Measurements from ENCODE around the gene SPAG17. TPM values are rescaled to one million over a fixed set of nuclear protein-coding genes. Genes with fewer than 3 reads are reported as not detected.

Gene SPAG17
- total RNA-seq, 1 experiment from 2014 or later: 0.36 TPM

DNA sequence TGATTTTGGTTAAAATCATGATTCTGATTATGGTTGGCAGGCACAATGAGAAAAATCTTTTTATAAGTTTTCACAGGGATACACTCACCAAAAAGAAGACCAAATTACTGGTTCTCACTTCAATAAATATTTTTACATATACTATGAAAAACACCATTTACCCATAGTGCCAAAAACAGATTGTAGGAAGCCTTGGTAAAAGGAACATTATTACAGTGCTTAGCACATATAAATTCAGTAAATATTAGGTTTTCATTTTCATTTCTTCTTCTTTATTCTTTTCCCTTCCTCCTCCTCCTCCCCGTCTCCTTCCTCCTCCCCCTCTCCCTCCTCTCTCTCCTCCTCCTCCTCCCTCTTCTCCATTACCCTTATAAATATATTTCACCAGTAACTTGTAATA, 15.8 kb upstream of the SPAG17 start:
- Histone ChIP-seq H3K4me1 (ENCODE audit: control insufficient read depth, insufficient read depth, low read length) (no peaks in the 10 kb centered on the region), H3K36me3 (ENCODE audit: control insufficient read depth, insufficient read depth, low read length) (no peaks in the 10 kb centered on the region), H3K4me3 (ENCODE audit: low read depth in 2 of 2, low read length in 2 of 2) (no peak overlapping the region), H3K27ac (ENCODE audit: low read length) (no peak overlapping the region), H3K9me3 (ENCODE audit: control insufficient read depth, insufficient read depth, low read depth, low read length) (no peaks in the 10 kb centered on the region), H3K27me3 (ENCODE audit: control insufficient read depth, insufficient read depth, low read length) (no peaks in the 10 kb centered on the region)
- CTCF ChIA-PET: no interaction called here
- in situ Hi-C loops (cut with HindIII; ENCODE audit: low pct_unique_long_range_greater_than_20kb, low sequenced_read_pairs) (no loop called here), intact Hi-C loops (cut with micrococcal nuclease; ENCODE audit: unreplicated experiment) (no loop called here)
- TF ChIP-seq, protein P1, sequence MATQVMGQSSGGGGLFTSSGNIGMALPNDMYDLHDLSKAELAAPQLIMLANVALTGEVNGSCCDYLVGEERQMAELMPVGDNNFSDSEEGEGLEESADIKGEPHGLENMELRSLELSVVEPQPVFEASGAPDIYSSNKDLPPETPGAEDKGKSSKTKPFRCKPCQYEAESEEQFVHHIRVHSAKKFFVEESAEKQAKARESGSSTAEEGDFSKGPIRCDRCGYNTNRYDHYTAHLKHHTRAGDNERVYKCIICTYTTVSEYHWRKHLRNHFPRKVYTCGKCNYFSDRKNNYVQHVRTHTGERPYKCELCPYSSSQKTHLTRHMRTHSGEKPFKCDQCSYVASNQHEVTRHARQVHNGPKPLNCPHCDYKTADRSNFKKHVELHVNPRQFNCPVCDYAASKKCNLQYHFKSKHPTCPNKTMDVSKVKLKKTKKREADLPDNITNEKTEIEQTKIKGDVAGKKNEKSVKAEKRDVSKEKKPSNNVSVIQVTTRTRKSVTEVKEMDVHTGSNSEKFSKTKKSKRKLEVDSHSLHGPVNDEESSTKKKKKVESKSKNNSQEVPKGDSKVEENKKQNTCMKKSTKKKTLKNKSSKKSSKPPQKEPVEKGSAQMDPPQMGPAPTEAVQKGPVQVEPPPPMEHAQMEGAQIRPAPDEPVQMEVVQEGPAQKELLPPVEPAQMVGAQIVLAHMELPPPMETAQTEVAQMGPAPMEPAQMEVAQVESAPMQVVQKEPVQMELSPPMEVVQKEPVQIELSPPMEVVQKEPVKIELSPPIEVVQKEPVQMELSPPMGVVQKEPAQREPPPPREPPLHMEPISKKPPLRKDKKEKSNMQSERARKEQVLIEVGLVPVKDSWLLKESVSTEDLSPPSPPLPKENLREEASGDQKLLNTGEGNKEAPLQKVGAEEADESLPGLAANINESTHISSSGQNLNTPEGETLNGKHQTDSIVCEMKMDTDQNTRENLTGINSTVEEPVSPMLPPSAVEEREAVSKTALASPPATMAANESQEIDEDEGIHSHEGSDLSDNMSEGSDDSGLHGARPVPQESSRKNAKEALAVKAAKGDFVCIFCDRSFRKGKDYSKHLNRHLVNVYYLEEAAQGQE (IDR thresholded peaks at IDR 0.05; ENCODE audit: insufficient read depth in 1 of 2, low read depth in 2 of 2, low read length in 1 of 2): no peak
- TF ChIP-seq SIN3A (IDR thresholded peaks at IDR 0.05; ENCODE audit: borderline replicate concordance, insufficient read depth, low read depth, low read length) (no peak), TCF7L2 (IDR thresholded peaks at IDR 0.05; ENCODE audit: low read depth, low read length) (no peak), POLR2AphosphoS5 (IDR thresholded peaks at IDR 0.05; ENCODE audit: low read depth, low read length) (no peak), CTCF (IDR thresholded peaks at IDR 0.05) (no peak)
- BruUV-seq (replicated peaks): no TSS peak
- ATAC-seq (no peak), DNase-seq (ENCODE audit: low read depth, low spot score) (no peak)
- POLR2A ChIA-PET: no interaction called here

- in situ Hi-C loops (cut with HindIII; ENCODE audit: low pct_unique_long_range_greater_than_20kb, low sequenced_read_pairs): no loop called here
- no peak for ATAC-seq
Observed at GRCh38 chr1:118190561-118190960, 5.5 kb upstream of the SPAG17 start.

More at GRCh38 chr1:118190561-118190960, 5.5 kb upstream of the SPAG17 start:
- H3K27ac ChIP-seq (ENCODE audit: low read length): no peak overlapping the region
- no peaks in the 10 kb centered on the region for H3K36me3 ChIP-seq (ENCODE audit: control insufficient read depth, insufficient read depth, low read length)
- H3K27me3 ChIP-seq (ENCODE audit: control insufficient read depth, insufficient read depth, low read length): no peaks in the 10 kb centered on the region
- BruUV-seq (replicated peaks): no TSS peak
- no peak overlapping the region for H3K4me3 ChIP-seq (ENCODE audit: low read depth in 2 of 2, low read length in 2 of 2)
- intact Hi-C loops (cut with micrococcal nuclease; ENCODE audit: unreplicated experiment): no loop called here
- no peaks in the 10 kb centered on the region for H3K9me3 ChIP-seq (ENCODE audit: control insufficient read depth, insufficient read depth, low read depth, low read length)
- ChIA-PET POLR2A (no interaction called here), CTCF (no interaction called here)
- no peak for TF ChIP-seq POLR2AphosphoS5 (IDR thresholded peaks at IDR 0.05; ENCODE audit: low read depth, low read length)
- TF ChIP-seq TCF7L2 (IDR thresholded peaks at IDR 0.05; ENCODE audit: low read depth, low read length): no peak
- no peak for TF ChIP-seq CTCF (IDR thresholded peaks at IDR 0.05)
- TF ChIP-seq, protein P1 (IDR thresholded peaks at IDR 0.05; ENCODE audit: insufficient read depth in 1 of 2, low read depth in 2 of 2, low read length in 1 of 2): no peak
- no peak for TF ChIP-seq SIN3A (IDR thresholded peaks at IDR 0.05; ENCODE audit: borderline replicate concordance, insufficient read depth, low read depth, low read length)
- H3K4me1 ChIP-seq (ENCODE audit: control insufficient read depth, insufficient read depth, low read length): no peaks in the 10 kb centered on the region
- no peak for DNase-seq (ENCODE audit: low read depth, low spot score)
